ENCODE results near the gene FKBP2.

The FKBP2 gene

DNA sequence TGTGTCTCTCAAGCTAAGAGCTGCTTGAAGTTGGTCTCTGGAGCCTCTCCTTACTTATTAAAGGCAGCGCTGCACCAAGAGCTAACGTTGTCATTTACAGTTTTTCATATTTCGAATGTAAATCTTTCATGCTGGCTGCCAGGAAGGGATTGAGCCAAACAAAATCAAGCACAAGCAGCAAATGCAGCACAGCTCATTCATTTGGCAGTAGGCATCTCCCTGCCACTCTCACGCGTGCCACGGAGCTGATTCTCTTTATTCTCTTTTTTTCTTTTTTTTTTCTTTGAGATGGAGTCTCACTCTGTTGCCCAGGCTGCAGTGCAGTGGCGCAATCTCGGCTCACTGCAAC lies 8.0 kb upstream of the FKBP2 start:
- Histone ChIP-seq H3K4me3 (ENCODE audit: low read length) (no peak overlapping the region), H2AFZ (ENCODE audit: low read depth, low read length) (no peak overlapping the region), H3K4me1 (ENCODE audit: insufficient read depth, low read length) (peaks cover 16% of the 10 kb centered on the region), H3K27me3 (ENCODE audit: insufficient read depth, low read length) (no peaks in the 10 kb centered on the region), H3K36me3 (ENCODE audit: insufficient read depth, low read length) (no peaks in the 10 kb centered on the region), H3K9me3 (ENCODE audit: low read length) (no peaks in the 10 kb centered on the region)

DNA sequence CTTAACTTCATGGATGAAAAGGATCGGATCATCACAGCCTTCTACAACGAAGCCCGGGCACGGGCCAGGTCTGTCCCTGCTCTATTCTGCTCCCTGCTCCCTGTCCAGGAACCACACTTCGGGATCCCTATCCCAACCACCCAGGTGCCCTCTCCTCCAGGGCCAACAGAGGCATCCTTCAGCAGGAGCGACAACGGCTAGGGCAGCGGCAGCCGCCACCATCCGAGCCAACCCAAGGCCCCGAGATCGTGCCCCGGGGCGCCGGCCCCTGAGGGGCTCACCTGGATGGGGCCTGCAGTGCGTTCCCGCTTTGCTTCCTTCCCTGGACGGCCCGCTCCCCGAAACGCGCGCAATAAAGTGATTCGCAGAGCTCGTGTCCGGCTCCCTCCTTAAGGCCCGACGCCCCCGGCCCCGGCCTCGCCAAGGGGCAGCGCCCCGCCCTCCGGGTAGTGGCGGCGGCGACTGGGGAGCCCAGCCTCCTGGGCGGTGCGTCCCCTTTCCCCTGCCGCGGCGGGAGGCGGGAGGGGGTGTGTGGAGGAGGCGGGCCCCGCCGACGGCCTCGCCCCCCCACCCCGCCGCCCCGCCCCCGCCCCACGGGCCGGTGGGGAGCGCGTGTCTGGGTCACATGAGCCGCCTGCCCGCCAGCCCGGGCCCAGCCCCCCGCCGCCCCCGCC lies 6.8 kb upstream of the FKBP2 start, which contains the start of gene VEGFB:
Gene VEGFB (plus strand): TSS at position 672 of the 674 bp plus-strand sequence. CDS start 250 bp downstream, outside the sequence.
- Histone ChIP-seq H2AFZ (ENCODE audit: low read depth, low read length) (no peak within 1 kb of the TSS), H3K4me1 (ENCODE audit: insufficient read depth, low read length) (peaks cover 15% of the 10 kb centered on the region), H3K4me3 (ENCODE audit: low read length) (no peak within 1 kb of the TSS), H3K36me3 (ENCODE audit: insufficient read depth, low read length) (no peaks in the 10 kb centered on the region), H3K9me3 (ENCODE audit: low read length) (no peaks in the 10 kb centered on the region), H3K27me3 (ENCODE audit: insufficient read depth, low read length) (no peaks in the 10 kb centered on the region)

GRCh38 chr11:64234647-64235379 lies 6.1 kb upstream of the FKBP2 start:
- Histone ChIP-seq H3K36me3 (ENCODE audit: insufficient read depth, low read length) (no peaks in the 10 kb centered on the region), H3K4me3 (ENCODE audit: low read length) (no peak overlapping the region), H3K4me1 (ENCODE audit: insufficient read depth, low read length) (peaks cover 8% of the 10 kb centered on the region), H3K27me3 (ENCODE audit: insufficient read depth, low read length) (no peaks in the 10 kb centered on the region), H2AFZ (ENCODE audit: low read depth, low read length) (no peak overlapping the region), H3K9me3 (ENCODE audit: low read length) (no peaks in the 10 kb centered on the region)

GRCh38 chr11:64235437-64236161 lies 5.3 kb upstream of the FKBP2 start:
- Histone ChIP-seq H3K36me3 (ENCODE audit: insufficient read depth, low read length) (no peaks in the 10 kb centered on the region), H3K4me1 (ENCODE audit: insufficient read depth, low read length) (peaks cover 14% of the 10 kb centered on the region), H2AFZ (ENCODE audit: low read depth, low read length) (no peak overlapping the region), H3K27me3 (ENCODE audit: insufficient read depth, low read length) (no peaks in the 10 kb centered on the region), H3K4me3 (ENCODE audit: low read length) (no peak overlapping the region), H3K9me3 (ENCODE audit: low read length) (no peaks in the 10 kb centered on the region)

DNA sequence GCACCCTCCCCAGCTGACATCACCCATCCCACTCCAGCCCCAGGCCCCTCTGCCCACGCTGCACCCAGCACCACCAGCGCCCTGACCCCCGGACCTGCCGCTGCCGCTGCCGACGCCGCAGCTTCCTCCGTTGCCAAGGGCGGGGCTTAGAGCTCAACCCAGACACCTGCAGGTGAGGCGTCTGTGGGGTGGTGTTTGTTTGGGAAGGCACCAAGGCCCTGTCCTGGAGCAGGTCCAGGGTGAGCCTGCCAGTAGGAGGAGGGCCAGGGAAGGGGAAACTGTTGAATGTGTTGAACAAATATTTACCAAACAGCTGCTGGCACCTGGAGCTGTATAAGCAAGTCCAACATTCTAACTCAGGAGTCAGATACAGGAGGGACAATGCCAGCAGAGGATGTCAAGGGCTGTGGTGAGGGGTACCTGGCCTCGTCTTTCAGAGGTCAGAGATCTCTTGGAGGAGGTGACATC lies 3.4 kb upstream of the FKBP2 start:
- Histone ChIP-seq H2AFZ (ENCODE audit: low read depth, low read length) (no peak overlapping the region), H3K9me3 (ENCODE audit: low read length) (no peaks in the 10 kb centered on the region), H3K27me3 (ENCODE audit: insufficient read depth, low read length) (no peaks in the 10 kb centered on the region), H3K4me1 (ENCODE audit: insufficient read depth, low read length) (peaks cover 13% of the 10 kb centered on the region), H3K4me3 (ENCODE audit: low read length) (no peak overlapping the region), H3K36me3 (ENCODE audit: insufficient read depth, low read length) (no peaks in the 10 kb centered on the region)

DNA sequence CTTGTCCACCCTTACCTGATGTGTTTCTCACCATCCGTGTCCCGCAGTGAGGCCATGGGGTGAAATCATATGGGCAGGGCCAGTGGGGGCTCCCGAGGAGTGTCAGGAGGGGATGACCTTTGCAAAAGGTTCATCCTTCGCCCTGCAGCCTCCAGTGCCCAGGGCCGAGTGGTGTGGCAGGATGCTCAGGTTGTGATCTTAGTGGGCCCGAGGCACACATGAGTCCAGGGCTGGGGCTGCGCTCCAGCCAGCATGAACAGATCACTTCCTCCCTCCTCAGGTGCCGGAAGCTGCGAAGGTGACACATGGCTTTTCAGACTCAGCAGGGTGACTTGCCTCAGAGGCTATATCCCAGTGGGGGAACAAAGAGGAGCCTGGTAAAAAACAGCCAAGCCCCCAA lies 2.8 kb upstream of the FKBP2 start:
- Histone ChIP-seq H3K4me1 (ENCODE audit: insufficient read depth, low read length) (peaks cover 15% of the 10 kb centered on the region), H3K27me3 (ENCODE audit: insufficient read depth, low read length) (no peaks in the 10 kb centered on the region), H2AFZ (ENCODE audit: low read depth, low read length) (no peak overlapping the region), H3K36me3 (ENCODE audit: insufficient read depth, low read length) (peaks cover 2% of the 10 kb centered on the region), H3K4me3 (ENCODE audit: low read length) (no peak overlapping the region), H3K9me3 (ENCODE audit: low read length) (no peaks in the 10 kb centered on the region)

DNA sequence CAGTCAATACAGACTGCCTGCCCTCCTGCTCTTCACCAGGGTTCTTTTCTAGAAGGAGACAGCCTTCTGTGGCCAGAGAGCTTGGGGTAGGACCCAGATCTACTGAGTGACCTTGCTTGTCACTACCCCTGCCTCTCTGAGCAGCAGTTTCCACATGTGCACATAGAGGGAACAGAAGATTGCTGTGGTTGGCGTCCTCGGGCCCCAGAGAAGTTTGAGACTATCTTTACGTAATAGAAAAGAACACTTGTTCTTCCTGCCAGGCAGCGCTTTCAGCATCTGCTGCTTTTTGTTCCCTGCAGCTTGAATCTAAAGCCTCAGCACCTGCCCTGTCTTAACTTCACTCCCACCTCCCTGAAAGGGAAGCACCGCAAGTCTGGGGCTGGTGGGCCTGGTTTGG lies 1.9 kb upstream of the FKBP2 start:
- Histone ChIP-seq H3K36me3 (ENCODE audit: insufficient read depth, low read length) (peaks cover 11% of the 10 kb centered on the region), H3K4me1 (ENCODE audit: insufficient read depth, low read length) (peaks cover 17% of the 10 kb centered on the region), H2AFZ (ENCODE audit: low read depth, low read length) (no peak overlapping the region), H3K27me3 (ENCODE audit: insufficient read depth, low read length) (no peaks in the 10 kb centered on the region), H3K4me3 (ENCODE audit: low read length) (no peak overlapping the region), H3K9me3 (ENCODE audit: low read length) (no peaks in the 10 kb centered on the region)

DNA sequence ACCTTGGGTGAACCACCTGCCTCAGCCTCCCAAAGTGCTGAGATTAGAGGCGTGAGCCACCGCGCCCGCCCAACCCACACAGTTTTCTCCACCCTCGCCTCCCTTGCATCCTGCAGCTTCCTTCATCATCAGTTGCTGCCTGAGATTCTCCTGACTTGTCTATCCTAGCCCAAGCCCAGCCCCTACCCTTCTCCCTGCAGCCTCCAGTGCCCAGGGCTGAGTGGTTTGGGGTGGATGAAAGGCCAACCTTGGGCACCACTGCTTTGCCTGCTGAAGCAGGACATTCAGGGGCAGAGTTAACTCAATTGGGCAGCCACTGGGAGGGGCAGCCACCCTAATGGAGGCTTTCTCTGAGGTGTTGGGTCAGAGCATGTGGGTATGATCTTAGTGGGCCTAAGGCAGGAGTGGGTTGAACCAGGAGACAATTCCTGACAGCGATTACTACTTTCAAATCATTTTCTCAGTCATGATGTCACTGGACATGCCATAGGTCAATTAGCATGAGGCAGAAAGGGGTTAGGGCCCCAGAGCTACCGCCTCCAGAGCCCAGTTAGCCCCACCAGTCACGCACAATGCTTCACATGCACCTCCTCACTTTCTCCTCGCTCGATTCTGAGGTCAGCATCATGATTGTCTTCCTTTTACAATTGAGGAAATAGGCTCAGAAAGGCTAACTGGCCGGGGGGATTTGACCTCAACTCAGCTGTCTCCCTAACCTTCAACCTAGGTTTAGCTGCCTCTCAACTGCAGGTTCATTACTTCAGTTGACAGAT lies 1.0 kb upstream of the FKBP2 start:
- Histone ChIP-seq H3K27me3 (ENCODE audit: insufficient read depth, low read length) (no peaks in the 10 kb centered on the region), H2AFZ (ENCODE audit: low read depth, low read length) (no peak overlapping the region), H3K4me3 (ENCODE audit: low read length) (peak overlapping the region; percentile 89), H3K36me3 (ENCODE audit: insufficient read depth, low read length) (peaks cover 15% of the 10 kb centered on the region), H3K4me1 (ENCODE audit: insufficient read depth, low read length) (peaks cover 17% of the 10 kb centered on the region), H3K9me3 (ENCODE audit: low read length) (no peaks in the 10 kb centered on the region)

DNA sequence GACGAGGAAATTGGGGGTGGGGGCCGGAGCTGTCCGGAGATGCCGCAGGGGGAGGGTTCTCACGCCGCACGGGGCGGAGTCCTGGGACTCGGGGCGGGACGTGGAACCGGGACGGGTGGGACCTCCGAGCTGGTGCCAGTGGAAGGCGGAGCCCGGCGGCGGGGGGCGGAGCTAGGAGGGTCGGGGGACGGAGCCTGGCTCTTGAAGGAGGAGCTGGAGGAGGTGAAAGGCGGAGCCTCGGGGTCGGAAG lies 271 bp downstream of the FKBP2 start:
- no peaks in the 10 kb centered on the region for H3K9me3 ChIP-seq (ENCODE audit: low read length)
- peaks cover 27% of the 10 kb centered on the region for H3K4me1 ChIP-seq (ENCODE audit: insufficient read depth, low read length)
- no peaks in the 10 kb centered on the region for H3K27me3 ChIP-seq (ENCODE audit: insufficient read depth, low read length)
- peak overlapping the region; percentile 89 for H3K4me3 ChIP-seq (ENCODE audit: low read length)
- H2AFZ ChIP-seq (ENCODE audit: low read depth, low read length), result peak overlapping the region; percentile 23
- peaks cover 15% of the 10 kb centered on the region for H3K36me3 ChIP-seq (ENCODE audit: insufficient read depth, low read length)

GRCh38 chr11:64241491-64242374 lies 838 bp downstream of the FKBP2 start:
- Histone ChIP-seq H3K9me3 (ENCODE audit: low read length) (no peaks in the 10 kb centered on the region), H3K36me3 (ENCODE audit: insufficient read depth, low read length) (peaks cover 15% of the 10 kb centered on the region), H3K4me3 (ENCODE audit: low read length) (peak overlapping the region; percentile 89), H3K27me3 (ENCODE audit: insufficient read depth, low read length) (no peaks in the 10 kb centered on the region), H2AFZ (ENCODE audit: low read depth, low read length) (no peak overlapping the region), H3K4me1 (ENCODE audit: insufficient read depth, low read length) (peaks cover 27% of the 10 kb centered on the region)

DNA sequence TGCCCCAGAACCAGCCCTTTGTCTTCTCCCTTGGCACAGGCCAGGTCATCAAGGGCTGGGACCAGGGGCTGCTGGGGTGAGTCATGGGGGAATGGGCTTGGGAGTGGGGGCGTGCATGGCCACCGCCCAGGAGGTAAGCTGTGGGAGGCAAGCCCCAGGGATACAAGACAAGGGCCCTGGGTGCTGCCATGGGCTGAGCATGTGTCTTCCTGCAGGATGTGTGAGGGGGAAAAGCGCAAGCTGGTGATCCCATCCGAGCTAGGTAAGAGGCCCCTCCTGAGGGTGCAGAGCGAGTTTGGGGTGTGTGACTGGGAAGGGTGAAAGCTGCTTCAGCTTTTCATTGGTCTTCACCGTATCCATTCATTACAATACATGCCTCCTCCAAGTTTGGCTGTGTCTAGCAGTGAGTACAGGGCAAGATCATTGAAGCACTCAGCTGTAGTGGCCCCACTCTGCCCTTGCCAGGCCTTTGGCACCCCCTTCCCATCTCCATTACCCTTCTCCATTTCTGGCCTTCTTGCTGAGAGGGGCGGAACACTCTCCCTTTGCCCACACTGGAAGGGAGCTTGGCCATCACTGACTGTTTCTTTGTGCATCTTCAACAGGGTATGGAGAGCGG lies 2.5 kb downstream of the FKBP2 start:
- H3K4me1 ChIP-seq (ENCODE audit: insufficient read depth, low read length), result peaks cover 39% of the 10 kb centered on the region
- H2AFZ ChIP-seq (ENCODE audit: low read depth, low read length), result no peak overlapping the region
- H3K9me3 ChIP-seq (ENCODE audit: low read length), result no peaks in the 10 kb centered on the region
- no peak overlapping the region for H3K4me3 ChIP-seq (ENCODE audit: low read length)
- peaks cover 15% of the 10 kb centered on the region for H3K36me3 ChIP-seq (ENCODE audit: insufficient read depth, low read length)
- no peaks in the 10 kb centered on the region for H3K27me3 ChIP-seq (ENCODE audit: insufficient read depth, low read length)

DNA sequence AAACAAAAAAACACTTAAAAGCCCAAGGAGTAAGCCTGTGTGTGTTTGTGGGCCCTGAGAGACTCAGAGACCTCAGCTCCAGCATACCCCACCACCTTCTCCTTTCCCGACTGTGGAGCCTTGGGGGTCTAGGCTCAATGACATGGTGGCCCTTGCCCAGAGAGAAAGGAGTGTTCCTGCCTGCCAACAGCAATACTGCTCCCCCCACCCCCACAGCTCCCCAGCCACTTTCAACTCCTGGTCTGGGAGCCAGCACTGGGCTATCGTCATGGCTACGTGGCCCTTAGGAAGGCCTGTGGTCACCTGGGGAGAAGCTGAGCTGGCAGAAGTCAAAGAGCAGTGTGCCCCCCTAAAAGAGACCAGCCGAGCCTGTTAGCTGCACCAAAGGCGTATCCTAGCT lies 3.2 kb downstream of the FKBP2 start:
- no peaks in the 10 kb centered on the region for H3K27me3 ChIP-seq (ENCODE audit: insufficient read depth, low read length)
- H3K4me3 ChIP-seq (ENCODE audit: low read length), result no peak overlapping the region
- H3K36me3 ChIP-seq (ENCODE audit: insufficient read depth, low read length), result peaks cover 15% of the 10 kb centered on the region
- H3K4me1 ChIP-seq (ENCODE audit: insufficient read depth, low read length), result peaks cover 41% of the 10 kb centered on the region
- H2AFZ ChIP-seq (ENCODE audit: low read depth, low read length), result no peak overlapping the region
- H3K9me3 ChIP-seq (ENCODE audit: low read length), result no peaks in the 10 kb centered on the region

All from neuron (in vitro differentiated cells).